ENCODE data around the gene ULK3. TPM values are rescaled to one million over a fixed set of nuclear protein-coding genes. Genes with fewer than 3 reads are reported as not detected.

Gene ULK3
- total RNA-seq, 4 donors from 2014 or later: 138 to 473 (median 312) TPM

DNA sequence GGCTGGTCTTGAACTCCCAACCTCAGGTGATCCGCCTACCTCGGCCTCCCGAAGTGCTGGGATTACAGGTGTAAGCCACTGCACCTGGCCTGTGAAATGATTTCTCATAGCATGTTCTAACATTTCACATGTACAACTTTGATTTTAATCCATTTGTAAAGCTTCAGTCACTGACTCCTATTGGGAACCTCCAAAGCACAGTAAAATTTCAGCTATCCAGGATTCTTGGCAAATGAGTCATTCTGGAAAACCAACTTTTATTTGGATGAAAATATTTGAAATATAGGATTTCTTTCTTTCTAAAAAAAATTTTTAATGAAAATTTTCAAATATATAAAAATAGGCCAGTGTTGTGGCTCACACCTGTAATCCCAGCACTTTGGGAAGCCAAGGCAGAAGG lies 33.0 kb downstream of the ULK3 start:
- intact Hi-C loops (cut with DNase I; ENCODE audit: low total_unique reads) (no loop called here), in situ Hi-C loops (cut with MboI; ENCODE audit: low pct_ligation_motif_present in 1 of 4, low pct_unique_long_range_greater_than_20kb in 1 of 4, low sequenced_read_pairs in 3 of 4) (no loop called here)
- no peak for DNase-seq
- Histone ChIP-seq H3K4me3 (no peak overlapping the region), H3K27me3 (no peaks in the 10 kb centered on the region), H3K36me3 (no peaks in the 10 kb centered on the region), H3K27ac (no peak overlapping the region), H3K9me3 (no peaks in the 10 kb centered on the region), H3K4me1 (peaks cover 4 to 31% (median 13%) of the 10 kb centered on the region in 4 donors)
- 83% methylated on average over 3 of the region's 3 CpGs; no CpG with 5 or more reads in 1 of the 2 donors for WGBS, 2 donors (ENCODE audit: low coverage in 1 of 2)
- TF ChIP-seq POLR2A (IDR thresholded peaks at IDR 0.05): no peak
- TF ChIP-seq EP300 (IDR thresholded peaks at IDR 0.05; ENCODE audit: low read depth): no peak
- TF ChIP-seq, protein P1, sequence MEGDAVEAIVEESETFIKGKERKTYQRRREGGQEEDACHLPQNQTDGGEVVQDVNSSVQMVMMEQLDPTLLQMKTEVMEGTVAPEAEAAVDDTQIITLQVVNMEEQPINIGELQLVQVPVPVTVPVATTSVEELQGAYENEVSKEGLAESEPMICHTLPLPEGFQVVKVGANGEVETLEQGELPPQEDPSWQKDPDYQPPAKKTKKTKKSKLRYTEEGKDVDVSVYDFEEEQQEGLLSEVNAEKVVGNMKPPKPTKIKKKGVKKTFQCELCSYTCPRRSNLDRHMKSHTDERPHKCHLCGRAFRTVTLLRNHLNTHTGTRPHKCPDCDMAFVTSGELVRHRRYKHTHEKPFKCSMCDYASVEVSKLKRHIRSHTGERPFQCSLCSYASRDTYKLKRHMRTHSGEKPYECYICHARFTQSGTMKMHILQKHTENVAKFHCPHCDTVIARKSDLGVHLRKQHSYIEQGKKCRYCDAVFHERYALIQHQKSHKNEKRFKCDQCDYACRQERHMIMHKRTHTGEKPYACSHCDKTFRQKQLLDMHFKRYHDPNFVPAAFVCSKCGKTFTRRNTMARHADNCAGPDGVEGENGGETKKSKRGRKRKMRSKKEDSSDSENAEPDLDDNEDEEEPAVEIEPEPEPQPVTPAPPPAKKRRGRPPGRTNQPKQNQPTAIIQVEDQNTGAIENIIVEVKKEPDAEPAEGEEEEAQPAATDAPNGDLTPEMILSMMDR (IDR thresholded peaks at IDR 0.05): no peak
- no peak for TF ChIP-seq POLR2AphosphoS5 (IDR thresholded peaks at IDR 0.05)

DNA sequence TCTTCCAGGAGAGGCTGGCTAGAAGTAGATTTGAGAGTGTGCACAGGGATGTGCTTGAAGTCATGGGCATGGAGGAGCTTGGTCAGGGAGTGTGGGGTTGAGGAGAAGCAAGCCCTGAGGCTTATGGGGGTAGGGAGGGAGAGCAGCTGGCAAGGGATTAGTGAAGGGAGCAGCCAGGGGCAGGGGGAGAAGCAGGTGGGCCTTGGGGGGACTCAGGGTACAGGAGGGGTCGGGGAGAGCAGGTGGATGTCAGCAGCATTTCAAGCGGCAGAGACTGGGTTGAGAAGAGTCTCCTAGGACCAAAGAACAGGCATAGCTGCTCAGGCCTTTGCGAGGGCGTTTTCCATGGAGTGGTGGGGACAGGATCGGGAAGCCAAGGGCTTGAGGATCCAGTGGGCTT lies 33.7 kb downstream of the ULK3 start:
- no peak for DNase-seq

DNA sequence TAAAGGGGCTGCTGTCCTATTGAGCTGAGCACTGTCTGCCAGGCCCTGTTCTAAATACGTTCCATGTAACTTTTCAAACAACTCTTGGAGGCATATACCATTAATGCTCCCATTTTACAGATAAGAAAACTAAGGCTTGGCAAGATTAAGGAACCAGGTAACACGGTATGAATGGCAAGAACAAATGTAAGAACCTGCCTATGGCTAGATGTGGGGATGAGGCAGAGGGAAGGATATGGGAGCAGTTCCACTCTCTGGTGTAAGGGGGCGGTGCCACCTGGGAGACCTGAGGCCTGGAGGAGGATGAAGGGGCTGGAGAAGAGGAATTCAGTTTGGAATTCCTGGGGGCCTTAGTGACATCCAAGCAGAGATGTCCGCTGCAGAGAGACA lies 34.1 kb downstream of the ULK3 start:
- Histone ChIP-seq H3K4me3 (no peak overlapping the region), H3K36me3 (no peaks in the 10 kb centered on the region), H3K9me3 (no peaks in the 10 kb centered on the region), H3K27ac (peak overlapping the region in 3 of 4 donors; percentile 34 to 47 (median 34)), H3K27me3 (no peaks in the 10 kb centered on the region), H3K4me1 (peaks cover 4 to 24% (median 10%) of the 10 kb centered on the region in 4 donors)
- TF ChIP-seq EP300 (IDR thresholded peaks at IDR 0.05; ENCODE audit: low read depth) (no peak), POLR2AphosphoS5 (IDR thresholded peaks at IDR 0.05) (no peak), POLR2A (IDR thresholded peaks at IDR 0.05) (no peak)
- TF ChIP-seq, protein P1 (IDR thresholded peaks at IDR 0.05): no peak
- WGBS, 2 donors (ENCODE audit: low coverage in 1 of 2): 62 to 71% methylated on average over 4 of the region's 4 CpGs
- in situ Hi-C loops (cut with MboI; ENCODE audit: low pct_ligation_motif_present in 1 of 4, low pct_unique_long_range_greater_than_20kb in 1 of 4, low sequenced_read_pairs in 3 of 4) (no loop called here), intact Hi-C loops (cut with DNase I; ENCODE audit: low total_unique reads) (no loop called here)
- no peak for DNase-seq

More for the DNA sequence above, 33.7 kb downstream of the ULK3 start:
- no peak overlapping the region for H3K4me3 ChIP-seq
- H3K27me3 ChIP-seq: no peaks in the 10 kb centered on the region
- peaks cover 4 to 24% (median 10%) of the 10 kb centered on the region in 4 donors for H3K4me1 ChIP-seq
- H3K36me3 ChIP-seq: no peaks in the 10 kb centered on the region
- 88 to 91% methylated on average over 5 of the region's 5 CpGs for WGBS, 2 donors (ENCODE audit: low coverage in 1 of 2)
- intact Hi-C loops (cut with DNase I; ENCODE audit: low total_unique reads) (no loop called here), in situ Hi-C loops (cut with MboI; ENCODE audit: low pct_ligation_motif_present in 1 of 4, low pct_unique_long_range_greater_than_20kb in 1 of 4, low sequenced_read_pairs in 3 of 4) (no loop called here)
- no peaks in the 10 kb centered on the region for H3K9me3 ChIP-seq
- no peak overlapping the region for H3K27ac ChIP-seq
- TF ChIP-seq POLR2AphosphoS5 (IDR thresholded peaks at IDR 0.05): no peak
- TF ChIP-seq POLR2A (IDR thresholded peaks at IDR 0.05): no peak
- TF ChIP-seq EP300 (IDR thresholded peaks at IDR 0.05; ENCODE audit: low read depth): no peak
- TF ChIP-seq, protein P1 (IDR thresholded peaks at IDR 0.05): no peak

DNA sequence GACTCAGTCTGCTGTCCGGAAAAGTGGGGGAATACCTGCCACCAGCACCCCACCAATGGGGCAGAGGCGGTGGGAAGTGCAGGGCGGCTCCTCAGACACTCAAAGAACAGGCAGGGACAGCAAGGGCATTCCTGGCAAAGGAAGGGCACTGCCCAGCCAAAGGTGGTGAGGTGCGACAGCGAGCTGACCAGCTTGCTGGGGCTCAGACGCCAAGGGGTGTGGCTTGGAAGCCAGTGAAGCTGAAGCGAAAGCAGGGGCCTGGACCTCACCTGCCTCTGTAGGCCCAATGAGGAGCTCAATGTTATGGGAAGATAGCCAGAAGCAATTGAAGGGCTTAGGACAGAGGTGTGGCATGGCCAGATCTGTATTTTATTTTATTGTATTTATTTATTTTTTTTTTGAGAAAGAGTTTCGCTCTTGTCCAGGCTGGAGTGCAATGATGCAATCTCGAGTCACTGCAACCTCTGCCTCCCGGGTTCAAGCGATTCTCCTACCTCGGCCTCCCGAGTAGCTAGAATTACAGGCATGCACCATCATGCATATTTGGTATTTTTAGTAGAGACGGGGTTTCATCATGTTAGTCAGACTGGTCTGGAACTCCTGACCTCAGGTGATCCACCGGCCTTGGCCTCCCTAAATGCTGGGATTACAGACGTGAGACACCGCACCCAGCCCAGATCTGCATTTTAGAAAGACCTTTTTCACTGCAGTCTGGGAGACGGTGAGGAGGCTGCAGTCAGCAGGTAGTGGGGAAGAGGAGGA lies 34.7 kb downstream of the ULK3 start:
- H3K4me1 ChIP-seq: peaks cover 4 to 21% (median 10%) of the 10 kb centered on the region in 4 donors
- 42 to 66% methylated on average over 7 to 18 of the region's 18 CpGs for WGBS, 2 donors (ENCODE audit: low coverage in 1 of 2)
- no peak overlapping the region for H3K4me3 ChIP-seq
- TF ChIP-seq EP300 (IDR thresholded peaks at IDR 0.05; ENCODE audit: low read depth) (no peak), POLR2AphosphoS5 (IDR thresholded peaks at IDR 0.05) (peak in 1 of 3 donors; percentile 58)
- DNase-seq: peak; percentile 79
- peak overlapping the region; percentile 29 to 62 (median 40) for H3K27ac ChIP-seq
- in situ Hi-C loops (cut with MboI; ENCODE audit: low pct_ligation_motif_present in 1 of 4, low pct_unique_long_range_greater_than_20kb in 1 of 4, low sequenced_read_pairs in 3 of 4): no loop called here
- intact Hi-C loops (cut with DNase I; ENCODE audit: low total_unique reads): no loop called here
- H3K27me3 ChIP-seq: no peaks in the 10 kb centered on the region
- no peaks in the 10 kb centered on the region for H3K36me3 ChIP-seq
- no peaks in the 10 kb centered on the region for H3K9me3 ChIP-seq
